Ovary (tissue), 3 donors: ENCODE data around the gene GRID2.

Experiments
- CTCF ChIP-seq, 3 donors: fragments of 450-650 bp in 2 of 3; fragments of 200-600 bp in 1 of 3; IDR thresholded peaks; one replicate each; pipeline versions ENCODE4 v1.5.1 to v1.8.0; 2016 to 2022; ENCODE audit warnings: antibody characterized with exemption in 3 of 3, mild to moderate bottlenecking in 1 of 3
- POLR2A ChIP-seq: fragments of 450-650 bp; IDR thresholded peaks from one replicate; pipeline ENCODE4 v1.6.1; 2017; ENCODE audit warnings: antibody characterized with exemption, mild to moderate bottlenecking, moderate library complexity
- donor health status: DM: no; HTN: no; CAD: no.

- TF ChIP-seq POLR2A (no peak), CTCF (IDR thresholded peaks at IDR 0.05) (no peak)
Measured at GRCh38 chr4:92445127-92445526, 141.4 kb downstream of the GRID2 start.
